Umbilical cord (tissue), 2 donors: ENCODE measurements around the gene SYT9. TPM values are rescaled to one million over a fixed set of nuclear protein-coding genes. Genes with fewer than 3 reads are reported as not detected.

ENCODE experiments used
- DNase-seq: peaks from one replicate; pipeline ENCODE4 v3.0.0-alpha.2; 2015; ENCODE audit warnings: low spot score
- total RNA-seq: library from RNA; depleted of rRNA; stranded (reverse); fragments of >200 nt; gene quantifications from one replicate; pipeline ENCODE4 v1.2.3, GENCODE V29; 2014; ENCODE audit warnings: low replicate concordance; ENCODE audit not compliant: insufficient read depth

SYT9 gene
- total RNA-seq, 1 donor from 2014 or later, result 8.7 TPM

- no peak for DNase-seq
Measured at GRCh38 chr11:7469351-7469865, 217.7 kb downstream of the SYT9 start.

GRCh38 chr11:7471071-7471470 is 219.4 kb downstream of the SYT9 start:
- no peak for DNase-seq

DNA sequence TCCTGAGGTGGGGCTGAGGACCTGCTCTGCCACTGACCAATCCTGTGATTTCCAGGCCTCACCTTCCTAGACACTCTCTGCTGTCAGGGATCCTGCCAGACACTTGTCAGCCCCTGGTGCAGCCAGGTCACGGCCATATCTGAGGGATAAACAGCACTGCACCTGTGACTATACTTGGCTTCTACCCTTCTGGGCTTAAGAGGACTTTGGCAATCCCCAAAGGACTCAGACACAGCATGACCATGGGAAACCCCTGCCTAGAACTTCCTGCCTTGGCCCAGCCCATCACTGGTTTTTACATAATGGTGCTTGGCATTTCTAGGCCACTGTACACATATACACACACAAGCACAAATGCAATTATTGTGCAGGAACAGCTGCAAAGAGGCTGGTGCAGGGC is 222.0 kb downstream of the SYT9 start:
- DNase-seq, result no peak

- DNase-seq, result peak; percentile 34
Measured at GRCh38 chr11:7480113-7480512, 228.4 kb downstream of the SYT9 start.

GRCh38 chr11:7484131-7484530 is 232.4 kb downstream of the SYT9 start:
- DNase-seq, result peak; percentile 52

DNA sequence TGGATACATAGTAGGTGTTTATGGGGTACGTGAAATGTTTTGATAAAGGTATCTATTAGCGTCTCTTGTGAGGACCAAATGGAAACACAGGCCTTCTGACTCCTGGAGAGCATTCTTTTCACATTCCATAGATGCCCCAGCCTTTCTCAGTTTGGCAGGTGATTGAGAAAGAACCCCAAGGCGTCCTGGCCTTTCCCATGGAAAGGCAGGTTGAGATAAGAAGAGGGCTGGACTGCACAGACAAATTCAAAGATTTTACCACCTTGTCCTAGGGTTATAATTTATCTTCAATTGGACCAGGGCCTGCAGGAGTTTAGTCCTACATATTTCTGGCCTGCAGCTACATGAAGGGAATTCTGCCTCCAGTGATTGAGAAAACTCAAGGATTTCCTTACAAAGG is 232.9 kb downstream of the SYT9 start:
- DNase-seq, result peak; percentile 33

DNA sequence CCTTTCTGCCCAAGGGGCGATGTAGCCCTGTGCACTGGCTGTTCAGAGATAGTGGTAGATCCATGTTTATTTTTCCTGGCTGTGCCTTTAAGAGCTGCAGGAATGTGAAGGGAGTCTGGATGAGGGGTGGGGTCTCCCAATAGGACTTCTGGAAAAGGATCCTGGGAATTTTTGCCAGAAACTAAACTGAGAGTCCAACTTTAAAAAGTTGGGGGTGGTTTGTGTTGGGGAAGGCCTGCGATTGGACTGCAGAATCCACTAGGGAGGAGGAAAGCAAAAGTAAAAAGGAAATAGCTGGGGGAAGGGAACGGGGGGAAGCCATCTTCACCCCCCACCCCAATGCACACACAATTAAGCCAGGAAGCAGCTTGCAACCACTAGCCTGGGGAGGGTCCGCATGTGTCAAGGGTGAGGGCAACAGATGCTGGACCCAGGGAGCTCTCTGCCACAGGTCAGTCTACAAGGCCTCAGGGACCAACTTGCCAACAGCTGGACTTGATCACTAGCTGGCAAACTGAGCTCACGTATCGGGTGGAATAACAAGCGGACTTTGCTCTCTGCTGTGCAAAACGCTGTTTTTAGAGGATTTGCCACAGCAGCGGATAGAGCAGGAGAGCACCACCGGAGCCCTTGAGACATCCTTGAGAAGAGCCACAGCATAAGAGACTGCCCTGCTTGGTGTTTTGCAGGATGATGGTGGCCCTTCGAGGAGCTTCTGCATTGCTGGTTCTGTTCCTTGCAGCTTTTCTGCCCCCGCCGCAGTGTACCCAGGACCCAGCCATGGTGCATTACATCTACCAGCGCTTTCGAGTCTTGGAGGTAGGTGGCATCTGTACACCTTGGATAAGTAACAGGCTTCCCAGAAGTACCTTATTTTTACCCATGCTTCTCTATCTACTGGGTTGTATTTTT is 233.7 kb downstream of the SYT9 start, which contains the start of gene OLFML1:
Gene OLFML1, plus strand, starts transcription at position 321 of the 912 bp plus-strand sequence. Its CDS starts 370 bp downstream, at position 691.
- peak; percentile 89 for DNase-seq

- peak; percentile 8 for DNase-seq
Measured at GRCh38 chr11:7486098-7486780, 234.5 kb downstream of the SYT9 start.

GRCh38 chr11:7486781-7487140 is 235.1 kb downstream of the SYT9 start:
- DNase-seq, result peak; percentile 86

- no peak for DNase-seq
Measured at GRCh38 chr11:7487360-7487759, 235.7 kb downstream of the SYT9 start.

GRCh38 chr11:7488681-7489080 is 237.0 kb downstream of the SYT9 start:
- no peak for DNase-seq

DNA sequence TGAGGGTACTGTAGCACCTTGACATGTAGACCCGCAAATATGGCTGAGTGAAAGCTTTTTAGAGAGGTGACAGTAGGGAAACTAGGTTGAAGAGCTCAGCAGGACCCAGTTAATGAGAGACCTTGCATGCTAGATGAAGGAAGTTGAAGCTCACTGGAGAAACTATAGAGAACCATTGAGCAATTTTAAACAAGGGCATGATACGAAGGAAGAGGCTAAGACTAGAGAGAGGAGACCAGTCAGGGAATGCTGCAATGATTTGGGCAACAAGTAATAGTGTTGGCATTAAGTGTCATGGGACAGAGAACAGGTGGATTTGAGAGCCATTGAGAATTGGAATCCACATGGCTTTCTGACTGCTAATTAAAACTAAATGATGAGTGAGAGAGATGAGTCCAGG is 237.7 kb downstream of the SYT9 start:
- no peak for DNase-seq

- DNase-seq, result peak; percentile 33
Measured at GRCh38 chr11:7490054-7490453, 238.3 kb downstream of the SYT9 start.

GRCh38 chr11:7490535-7490934 is 238.8 kb downstream of the SYT9 start:
- DNase-seq, result no peak

DNA sequence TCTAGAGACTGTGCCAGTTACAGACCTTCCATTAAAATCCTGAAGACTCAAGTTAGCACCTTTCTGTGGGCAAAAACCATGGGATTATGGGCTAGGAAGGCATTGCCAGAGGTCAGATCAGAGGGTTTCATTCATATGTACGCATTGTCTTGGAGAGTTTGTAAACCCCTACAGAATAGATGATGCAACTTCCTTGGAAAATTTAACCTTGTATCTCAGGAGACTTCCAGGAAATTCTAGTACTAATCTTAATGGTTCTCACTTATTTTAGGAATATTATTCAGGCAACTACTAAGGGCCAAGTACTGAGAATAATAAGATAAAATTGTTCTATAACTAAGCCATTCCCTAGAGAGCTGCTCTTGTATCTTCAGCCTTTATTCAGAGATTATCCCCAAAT is 240.5 kb downstream of the SYT9 start:
- peak; percentile 15 for DNase-seq

GRCh38 chr11:7493670-7494069 is 242.0 kb downstream of the SYT9 start:
- no peak for DNase-seq

DNA sequence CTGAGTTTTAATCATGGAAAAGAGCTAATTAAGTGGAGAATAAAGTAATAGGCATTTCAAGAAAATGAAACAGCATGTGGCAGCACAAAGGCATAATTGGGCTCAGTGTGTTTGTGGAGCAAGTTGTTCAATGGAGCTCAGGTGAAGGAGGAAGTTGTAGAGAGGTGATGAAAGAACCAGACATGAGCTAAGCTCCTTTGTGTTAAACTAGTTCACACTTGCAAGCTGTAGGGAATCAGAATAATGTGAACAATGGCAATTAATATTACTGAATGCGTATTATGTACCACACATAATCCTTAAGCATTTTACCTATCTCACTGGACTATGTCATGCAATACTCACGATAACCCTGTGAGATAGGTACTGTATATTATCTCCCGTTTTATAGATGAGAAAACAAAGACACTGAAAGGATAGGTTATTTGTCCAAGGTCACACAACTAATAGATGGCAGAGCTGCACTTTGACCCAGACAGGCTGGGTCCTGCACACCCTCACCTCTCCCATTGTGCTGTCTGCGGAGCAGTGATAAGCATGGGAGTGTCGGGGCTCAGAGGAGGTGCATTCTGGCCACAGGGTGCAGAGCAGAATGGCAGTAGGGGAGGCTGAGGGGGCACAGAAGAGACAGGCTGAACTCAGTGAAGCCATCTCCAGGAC is 242.5 kb downstream of the SYT9 start:
- no peak for DNase-seq

GRCh38 chr11:7495882-7496551 is 244.3 kb downstream of the SYT9 start:
- DNase-seq, result no peak

- no peak for DNase-seq
Measured at GRCh38 chr11:7498193-7498592, 246.5 kb downstream of the SYT9 start.

DNA sequence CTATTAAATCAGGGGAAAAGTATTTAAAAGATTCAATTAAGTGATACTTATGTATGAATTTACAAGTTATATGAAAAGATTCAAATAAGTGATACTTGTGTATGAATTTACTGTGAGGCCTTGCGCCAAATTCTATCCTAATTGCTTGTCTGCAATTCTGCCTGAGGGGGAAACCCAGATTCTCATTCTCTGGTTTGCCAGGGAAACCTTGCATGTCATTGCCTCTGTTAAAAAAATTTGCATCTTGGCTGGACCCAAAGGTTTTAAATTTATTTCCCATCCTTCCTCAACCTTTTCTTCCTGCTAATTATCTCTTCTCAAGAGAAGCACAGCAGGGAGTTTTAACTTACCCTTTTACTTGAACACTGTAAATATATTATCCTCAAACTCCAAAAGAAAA is 247.4 kb downstream of the SYT9 start:
- no peak for DNase-seq

GRCh38 chr11:7500251-7500650 is 248.5 kb downstream of the SYT9 start:
- DNase-seq, result no peak

- DNase-seq, result no peak
Measured at GRCh38 chr11:7501251-7501650, 249.5 kb downstream of the SYT9 start.
